GM19193 (cell line): ENCODE results near the gene PLCB4.

Source experiments
- POLR2A ChIP-seq: IDR thresholded peaks from 4 replicates; pipeline ENCODE4 v1.6.1; 2011; ENCODE audit not compliant: insufficient read depth, insufficient read length; ENCODE audit errors: extremely low read depth

Gene PLCB4

DNA sequence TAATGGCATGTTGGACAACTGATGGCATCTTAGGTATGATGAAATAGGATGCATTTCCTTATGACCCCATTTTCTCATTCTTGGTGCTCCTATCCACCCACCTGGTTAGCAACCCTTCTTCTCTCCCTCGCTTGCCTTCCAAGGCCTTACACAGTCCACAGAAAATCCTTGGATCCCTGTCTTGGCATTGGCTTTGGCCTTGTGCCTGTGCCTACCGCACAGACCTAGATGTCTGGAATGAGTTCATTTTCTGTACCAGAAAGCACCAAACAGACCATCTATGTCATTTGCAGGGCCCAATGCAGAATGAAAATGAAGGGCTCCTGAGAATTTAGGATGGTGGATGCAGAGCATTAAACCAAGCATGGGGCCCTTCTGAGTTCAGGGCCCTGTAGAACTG is 346.5 kb downstream of the PLCB4 start:
- no peak for TF ChIP-seq POLR2A

GRCh38 chr20:9416421-9416820 is 347.5 kb downstream of the PLCB4 start:
- TF ChIP-seq POLR2A, result no peak

DNA sequence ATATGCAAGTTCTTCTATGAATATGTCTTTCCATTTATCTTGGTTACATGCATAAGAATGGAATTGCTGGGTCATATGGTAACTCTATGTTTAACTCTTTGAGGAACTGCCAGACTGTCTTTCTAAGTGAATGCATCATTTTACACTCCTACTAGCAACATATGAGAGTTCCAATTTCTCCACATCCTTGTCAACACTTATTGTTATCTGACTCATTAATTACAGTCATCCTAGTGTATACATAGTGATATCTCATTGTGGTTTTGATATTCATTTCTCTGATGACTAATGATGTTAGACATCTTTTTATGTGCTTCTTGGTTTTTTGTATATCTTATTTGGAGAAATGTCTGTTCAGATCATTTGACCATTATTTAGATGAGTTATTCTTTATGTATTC is 348.8 kb downstream of the PLCB4 start:
- no peak for TF ChIP-seq POLR2A

DNA sequence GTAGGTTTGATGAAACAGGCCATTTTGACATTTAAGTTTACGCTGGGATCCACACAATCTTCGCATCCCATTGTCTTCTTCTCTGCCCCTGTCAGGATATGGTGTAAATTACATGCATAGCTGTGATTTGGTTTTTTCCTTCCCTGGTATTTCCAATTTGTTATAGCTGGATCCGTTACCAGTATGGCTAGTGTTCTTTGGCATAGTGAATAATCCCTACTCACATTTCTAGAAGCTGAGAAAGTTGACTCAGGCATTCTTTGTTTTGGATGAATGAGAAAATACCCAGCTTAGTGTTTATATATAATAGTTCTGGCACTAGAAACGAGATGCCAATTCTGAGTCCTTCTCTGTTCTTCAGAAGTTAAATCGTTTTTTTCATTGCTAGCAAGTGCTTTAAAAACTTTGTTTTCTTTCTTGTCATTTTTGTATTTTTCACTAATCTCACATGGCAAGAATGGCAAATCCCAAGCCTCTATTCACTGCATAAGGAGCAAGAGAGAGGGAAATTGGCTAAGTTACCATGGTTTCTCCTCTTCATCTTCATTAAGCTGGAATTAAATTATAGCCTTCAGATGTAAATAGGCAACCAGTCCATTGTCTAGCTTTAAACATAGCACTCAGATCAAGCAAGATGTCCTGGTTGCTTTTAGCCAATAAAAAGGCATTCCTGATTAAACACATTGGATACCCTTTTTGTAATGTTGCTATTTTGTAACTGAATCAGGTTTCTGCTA is 353.6 kb downstream of the PLCB4 start:
- no peak for TF ChIP-seq POLR2A

- TF ChIP-seq POLR2A, result no peak
Observed at GRCh38 chr20:9424551-9424950, 355.7 kb downstream of the PLCB4 start.

- no peak for TF ChIP-seq POLR2A
Observed at GRCh38 chr20:9427430-9428291, 358.8 kb downstream of the PLCB4 start.

- TF ChIP-seq POLR2A, result no peak
Observed at GRCh38 chr20:9428292-9428607, 359.4 kb downstream of the PLCB4 start.

DNA sequence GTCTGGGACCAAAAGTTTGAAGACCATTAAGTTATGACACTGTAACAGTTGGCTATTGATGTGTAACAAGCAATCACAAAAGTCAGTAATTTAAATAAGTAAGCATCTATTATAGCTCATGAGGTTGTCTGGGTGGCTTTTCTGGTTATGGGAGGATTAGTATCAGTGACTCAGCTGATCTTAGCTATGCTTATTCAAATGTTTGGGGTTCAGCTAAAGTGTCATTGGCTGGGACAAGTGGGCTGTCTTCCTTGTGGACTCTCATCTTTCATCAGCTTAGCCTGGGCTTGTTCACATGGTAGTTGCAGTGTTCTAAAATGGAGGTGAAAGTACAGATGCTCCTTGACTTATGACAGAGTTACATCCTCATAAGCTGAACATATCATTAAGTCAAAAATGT is 370.9 kb downstream of the PLCB4 start:
- TF ChIP-seq POLR2A, result no peak

- TF ChIP-seq POLR2A, result no peak
Observed at GRCh38 chr20:9440892-9441291, 372.0 kb downstream of the PLCB4 start.

- TF ChIP-seq POLR2A, result no peak
Observed at GRCh38 chr20:9441948-9442347, 373.1 kb downstream of the PLCB4 start.

- no peak for TF ChIP-seq POLR2A
Observed at GRCh38 chr20:9442858-9443257, 374.0 kb downstream of the PLCB4 start.

DNA sequence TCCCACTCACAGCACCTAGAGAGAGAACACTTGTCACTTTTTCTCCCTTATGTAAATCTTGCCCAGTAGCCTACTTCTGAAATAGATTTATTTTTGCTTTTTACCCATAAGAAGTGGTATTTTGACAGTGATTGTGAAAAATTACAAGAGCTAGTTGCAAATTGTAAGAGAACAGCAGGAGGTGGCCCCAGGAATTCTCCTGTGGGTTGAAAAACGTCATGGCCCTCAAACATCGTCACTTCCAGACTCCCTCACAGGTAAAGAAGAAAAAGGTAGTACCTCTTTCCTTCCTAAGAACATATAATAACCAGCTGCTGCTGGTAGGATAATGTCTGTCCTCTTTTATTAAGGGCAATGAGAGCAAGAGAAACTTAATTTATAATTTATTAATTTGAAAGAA is 376.0 kb downstream of the PLCB4 start:
- TF ChIP-seq POLR2A, result no peak

DNA sequence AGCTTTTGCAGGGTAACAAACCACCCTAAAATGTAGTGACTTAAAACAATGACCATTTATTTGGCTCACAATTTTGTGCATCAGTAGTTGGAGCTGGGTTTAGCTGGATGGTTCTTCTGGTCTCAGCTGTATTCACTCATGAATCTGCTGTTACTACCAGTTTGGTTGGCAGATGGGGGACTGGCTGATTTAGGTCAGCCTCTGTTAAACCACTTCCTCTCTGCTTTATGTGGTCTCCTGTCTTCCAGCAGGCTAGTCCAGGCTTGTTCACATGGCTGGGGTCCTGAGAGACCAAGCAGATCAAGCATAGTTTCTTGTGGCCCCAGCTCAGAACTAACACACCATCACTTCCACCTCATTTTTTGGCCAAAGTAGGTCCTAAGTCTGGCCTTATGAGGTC is 378.3 kb downstream of the PLCB4 start:
- no peak for TF ChIP-seq POLR2A

GRCh38 chr20:9453201-9453600 is 384.3 kb downstream of the PLCB4 start:
- TF ChIP-seq POLR2A, result no peak

GRCh38 chr20:9454791-9455190 is 385.9 kb downstream of the PLCB4 start:
- no peak for TF ChIP-seq POLR2A

DNA sequence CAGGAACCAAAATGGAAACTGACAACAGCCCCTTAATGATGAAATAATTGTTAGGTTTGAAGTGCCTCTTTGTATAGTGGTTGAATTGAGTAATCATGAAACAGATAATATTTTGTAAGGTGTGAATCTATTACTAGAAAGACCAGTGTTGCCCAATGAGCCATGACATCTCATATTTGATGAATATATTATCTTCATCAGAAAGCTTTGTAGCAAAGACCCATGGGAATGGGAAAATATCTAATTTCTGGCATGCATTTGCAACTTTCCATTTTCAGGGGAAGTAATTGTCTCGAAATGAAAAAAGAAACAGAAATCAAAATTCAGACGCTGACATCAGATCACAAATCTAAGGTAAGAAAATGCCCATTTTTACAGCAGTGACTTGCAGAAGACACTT is 388.2 kb downstream of the PLCB4 start:
- no peak for TF ChIP-seq POLR2A

DNA sequence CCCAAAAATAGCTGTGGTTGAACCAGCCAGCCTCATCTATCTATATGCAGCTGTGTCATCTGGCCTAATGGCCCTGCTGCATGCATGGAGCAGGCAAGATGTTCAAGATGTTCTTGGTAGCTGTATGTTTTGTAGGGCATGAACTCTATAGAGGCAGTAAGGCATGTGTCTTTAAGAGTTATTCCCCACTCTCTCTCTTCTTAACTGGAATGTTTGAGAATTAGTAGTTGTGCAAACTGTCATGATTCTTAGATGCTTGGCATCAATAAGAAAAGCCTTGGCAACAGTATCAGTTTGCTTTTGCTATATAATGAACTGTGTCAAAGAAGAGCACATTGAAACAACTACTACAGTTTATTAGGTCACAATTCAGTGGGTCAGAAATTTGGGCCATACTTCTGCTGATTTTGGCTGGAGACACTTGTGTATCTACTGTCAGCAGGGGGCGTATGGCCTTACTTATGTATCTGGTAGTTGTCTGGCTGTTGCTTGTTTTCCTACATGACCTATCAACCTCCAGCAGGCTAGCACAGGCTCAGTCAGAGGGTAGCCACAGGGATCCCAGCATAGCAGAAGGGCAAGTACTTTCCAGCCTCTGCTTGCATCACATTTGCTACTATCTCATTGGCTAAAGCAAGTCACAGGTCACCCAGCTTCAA is 389.4 kb downstream of the PLCB4 start:
- no peak for TF ChIP-seq POLR2A

DNA sequence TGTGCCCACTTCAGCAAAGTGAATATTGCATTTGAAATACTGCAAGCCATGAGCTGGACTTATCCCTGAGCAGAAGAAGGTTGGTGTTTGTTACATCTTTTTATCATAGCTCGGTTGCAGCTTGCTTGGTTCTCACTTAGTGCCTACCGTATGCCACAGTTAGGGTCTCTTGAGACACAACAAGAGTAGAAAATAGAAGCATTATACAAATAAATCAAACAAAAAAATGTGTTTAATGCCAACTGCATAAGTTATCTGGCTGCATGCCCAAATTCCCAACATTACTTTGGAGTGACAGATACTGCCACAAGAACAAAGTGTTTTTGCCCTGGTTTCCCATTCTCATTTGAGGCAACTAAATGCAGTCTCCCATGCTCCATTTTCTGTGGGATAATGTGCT is 391.6 kb downstream of the PLCB4 start:
- no peak for TF ChIP-seq POLR2A
